Aorta (tissue), 5 donors: ENCODE results near the gene EOMES. TPM values are rescaled to one million over a fixed set of nuclear protein-coding genes. Genes with fewer than 3 reads are reported as not detected.

Experiments
- ATAC-seq: fragments of 200-7000 bp; cut with Tn5 transposase; one replicate; pipeline ENCODE4 v1.9.1; 2022; ENCODE audit warnings: moderate library complexity; ENCODE audit not compliant: low FRiP score
- DNase-seq, 2 donors: peaks; one replicate each; pipeline ENCODE4 v3.0.0-alpha.2; 2020
- H3K27ac ChIP-seq, 2 donors: one replicate each; pipeline ENCODE4 v1.5.1; 2013; ENCODE audit warnings: low read length in 2 of 2, mild to moderate bottlenecking in 2 of 2, moderate library complexity in 2 of 2, control low read depth in 1 of 2, inconsistent platforms in 1 of 2, low read depth in 1 of 2
- H3K27me3 ChIP-seq, 2 donors: one replicate each; pipeline ENCODE4 v1.6.1; 2013; ENCODE audit warnings: control low read depth in 1 of 2, low read length in 1 of 2, mild to moderate bottlenecking in 1 of 2, moderate library complexity in 1 of 2; ENCODE audit not compliant: insufficient read depth in 2 of 2, control insufficient read depth in 1 of 2
- H3K36me3 ChIP-seq, 2 donors: one replicate each; pipeline ENCODE4 v1.6.1; 2013; ENCODE audit warnings: control low read depth in 1 of 2, low read length in 1 of 2, mild to moderate bottlenecking in 1 of 2; ENCODE audit not compliant: insufficient read depth in 2 of 2, control insufficient read depth in 1 of 2
- H3K4me1 ChIP-seq, 2 donors: one replicate each; pipeline ENCODE4 v1.6.1; 2013; ENCODE audit warnings: low read length in 2 of 2, control low read depth in 1 of 2, mild to moderate bottlenecking in 1 of 2, moderate library complexity in 1 of 2; ENCODE audit not compliant: insufficient read depth in 2 of 2, control insufficient read depth in 1 of 2
- H3K4me3 ChIP-seq, 2 donors: one replicate each; pipeline ENCODE4 v1.5.1; 2013; ENCODE audit warnings: low read length in 2 of 2, control low read depth in 1 of 2, mild to moderate bottlenecking in 1 of 2
- H3K9me3 ChIP-seq: one replicate; pipeline ENCODE4 v1.6.1; 2013; ENCODE audit warnings: mild to moderate bottlenecking, low read length; ENCODE audit not compliant: control insufficient read depth
- WGBS, 2 donors: extraction: QIAGEN DNeasy Blood & Tissue Kit; methylation state at CpG; one replicate each; pipeline ENCODE4 v1.1.7; 2013; 5-methylcytosine and 5-hydroxymethylcytosine counted together
- intact Hi-C, 2 donors: fragments of 100-400 bp; cut with DNase I; formaldehyde crosslinking; loops; one replicate each; pipeline versions ENCODE4 v1.14.2 to v1.15.0; 2022
- polyA plus RNA-seq, 2 donors: library from polyadenylated mRNA; stranded (reverse); fragments of 200-250 nt; gene quantifications; one replicate each; pipeline ENCODE4 v1.2.3, GENCODE V29; 2013
- total RNA-seq, 2 donors: library from RNA; stranded (reverse); fragmentation: NEBNext Ultra II Directional; extraction: Animal tissue kit (Norgen Biotek cat#: 25700); gene quantifications; one replicate each; pipeline ENCODE4 v1.2.1, GENCODE V29; 2021
- donor health status: healthy with polysubstance abuse.
- donor health status: Bipolar disorder and iron deficiency.
- donor health status: DM: no; HTN: no; CAD: no.
- donor health status: DM: no; HTN: no; CAD: no.
- donor health status: DM: yes; HTN: yes; CAD: no.

The EOMES gene
- total and polyA plus RNA-seq, 4 donors: 0.36 to 1.2 (median 0.60) TPM; not detected in 1

DNA sequence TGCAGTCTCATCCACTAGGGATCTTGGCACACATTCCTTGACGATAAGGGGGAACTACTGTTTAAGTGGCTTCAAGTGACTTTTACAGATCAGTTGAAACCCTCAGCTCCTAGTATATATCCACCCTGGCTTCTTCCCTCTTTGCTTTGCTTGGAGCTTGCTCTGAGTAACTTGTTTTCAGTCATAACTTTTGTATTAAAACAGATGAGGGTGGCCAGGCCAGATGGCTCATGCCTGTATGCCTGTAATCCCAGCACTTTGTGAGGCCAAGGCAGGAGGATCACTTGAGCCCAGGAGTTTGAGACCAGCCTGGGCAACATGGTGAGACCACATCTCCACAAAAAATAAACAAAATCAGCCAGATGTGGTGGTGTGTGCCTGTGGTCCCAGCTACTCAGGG is 42.4 kb downstream of the EOMES start:
- Histone ChIP-seq H3K27me3 (no peaks in the 10 kb centered on the region), H3K4me3 (no peak overlapping the region), H3K27ac (no peak overlapping the region), H3K9me3 (no peaks in the 10 kb centered on the region), H3K36me3 (no peaks in the 10 kb centered on the region), H3K4me1 (peaks cover 6 to 7% of the 10 kb centered on the region in 2 donors)
- intact Hi-C loops: loop anchor here (5.0 to 10.0 kb wide), 4 partner anchors 37 to 365 kb away; partner anchors contain the start of genes NEK10 (in 1 of the 2) and SLC4A7 (in 1 of the 2)
- DNase-seq: no peak
- no peak for ATAC-seq
- 31 to 35% methylated on average over 1 of the region's 1 CpG for WGBS, 2 donors

DNA sequence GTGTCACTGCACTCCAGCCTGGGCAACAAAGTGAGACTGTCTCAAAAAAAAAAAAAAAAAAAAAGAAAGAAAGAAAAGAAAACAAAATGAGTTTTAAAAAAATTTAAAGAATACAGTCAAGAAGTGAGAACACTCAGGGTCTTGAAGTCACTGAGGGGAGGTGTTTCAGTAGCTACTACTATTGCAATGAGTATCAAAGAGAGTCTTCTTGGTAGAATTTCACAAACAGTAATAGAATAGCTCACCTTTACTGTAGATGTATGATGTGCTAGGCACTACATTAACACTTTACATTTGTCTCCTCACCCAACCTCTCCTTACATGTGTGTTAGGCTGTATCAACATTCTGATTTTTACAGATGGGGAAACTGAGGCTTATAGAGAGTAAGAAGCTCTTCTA is 43.9 kb downstream of the EOMES start:
- no peaks in the 10 kb centered on the region for H3K27me3 ChIP-seq
- H3K4me1 ChIP-seq: peaks cover 6 to 7% of the 10 kb centered on the region in 2 donors
- no peaks in the 10 kb centered on the region for H3K9me3 ChIP-seq
- ATAC-seq (no peak), DNase-seq (no peak)
- no peak overlapping the region for H3K27ac ChIP-seq
- no peak overlapping the region for H3K4me3 ChIP-seq
- H3K36me3 ChIP-seq: no peaks in the 10 kb centered on the region
- intact Hi-C loops: loop anchor here in 1 of 2 donors (5.0 to 10.0 kb wide), 3 partner anchors 36 to 313 kb away; partner anchors contain the start of genes NEK10 and SLC4A7

DNA sequence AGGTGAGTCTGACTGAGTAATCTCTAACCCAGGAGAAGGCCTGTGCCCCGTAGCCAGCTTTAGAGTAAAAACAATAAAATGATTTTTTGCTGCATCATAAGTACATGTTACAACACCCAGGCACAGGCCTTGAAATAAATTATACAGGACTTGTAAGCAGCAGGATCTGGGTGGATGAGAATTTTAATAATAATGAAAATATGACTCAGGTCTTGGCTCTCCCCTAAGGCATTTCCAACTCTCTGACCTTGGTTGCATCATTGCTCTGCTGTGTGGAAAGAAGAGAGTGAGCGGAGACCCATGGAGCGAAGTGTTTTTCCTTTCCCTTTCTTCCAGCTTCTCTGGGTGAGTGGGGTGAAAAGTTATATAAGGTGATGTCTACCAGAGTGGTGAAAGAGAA is 44.6 kb downstream of the EOMES start:
- Histone ChIP-seq H3K36me3 (no peaks in the 10 kb centered on the region), H3K4me1 (peaks cover 6 to 7% of the 10 kb centered on the region in 2 donors), H3K27me3 (no peaks in the 10 kb centered on the region), H3K4me3 (no peak overlapping the region), H3K9me3 (no peaks in the 10 kb centered on the region), H3K27ac (peak overlapping the region; percentile 22 to 57)
- ATAC-seq: peak; percentile 81
- intact Hi-C loops: loop anchor here in 1 of 2 donors (5.0 to 10.0 kb wide), 3 partner anchors 35 to 313 kb away; partner anchors contain the start of genes NEK10 and SLC4A7
- no peak for DNase-seq
- WGBS, 2 donors: 12 to 13% methylated on average over 3 of the region's 3 CpGs

DNA sequence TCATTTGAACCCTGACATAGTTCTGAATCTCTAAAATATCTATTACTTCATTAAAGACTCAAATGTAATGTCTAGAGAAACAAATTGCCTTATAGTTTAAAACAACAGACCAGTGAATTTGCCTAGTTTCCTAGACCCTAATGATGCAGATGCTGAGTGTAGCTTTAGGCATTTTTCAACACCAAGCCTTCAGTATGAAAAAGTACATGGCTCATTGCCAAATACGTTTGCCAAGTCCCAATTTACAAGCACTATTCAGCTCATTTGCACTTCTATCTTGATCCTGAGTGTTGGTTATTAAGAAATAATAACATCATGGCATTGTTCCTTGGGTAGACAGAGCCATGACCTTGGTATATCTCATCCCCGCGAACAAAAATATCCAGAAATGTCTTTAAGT is 46.8 kb downstream of the EOMES start:
- H3K27ac ChIP-seq: no peak overlapping the region
- 60 to 64% methylated on average over 3 of the region's 3 CpGs for WGBS, 2 donors
- ATAC-seq (no peak), DNase-seq (no peak)
- H3K27me3 ChIP-seq: no peaks in the 10 kb centered on the region
- no peak overlapping the region for H3K4me3 ChIP-seq
- H3K9me3 ChIP-seq: no peaks in the 10 kb centered on the region
- H3K4me1 ChIP-seq: peaks cover 6 to 7% of the 10 kb centered on the region in 2 donors
- H3K36me3 ChIP-seq: no peaks in the 10 kb centered on the region
- intact Hi-C loops: loop anchor here in 1 of 2 donors (5.0 to 10.0 kb wide), 3 partner anchors 33 to 310 kb away; partner anchors contain the start of genes NEK10 and SLC4A7

DNA sequence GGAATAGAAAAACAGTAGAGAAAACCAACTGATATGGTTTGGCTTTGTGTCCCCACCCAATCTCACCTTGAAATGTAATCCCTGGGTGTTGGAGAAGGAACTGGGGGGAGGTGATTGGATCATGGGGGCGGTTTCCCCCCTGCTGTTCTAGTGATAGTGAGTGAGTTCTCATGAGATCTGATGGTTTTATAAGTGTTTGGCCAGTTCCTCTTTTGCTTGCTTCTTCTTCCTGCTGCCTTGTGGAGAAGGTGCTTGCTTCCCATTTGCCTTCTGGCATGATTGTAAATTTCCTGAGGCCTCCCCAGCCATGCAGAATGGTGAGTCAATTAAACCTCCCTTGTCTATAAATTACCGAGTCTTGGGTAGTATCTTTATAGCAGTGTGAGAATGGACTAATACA is 48.4 kb downstream of the EOMES start:
- ATAC-seq: no peak
- intact Hi-C loops: loop anchor here in 1 of 2 donors (10.0 kb wide), 1 partner anchor 309 kb away; the partner anchor contains the start of gene NEK10

DNA sequence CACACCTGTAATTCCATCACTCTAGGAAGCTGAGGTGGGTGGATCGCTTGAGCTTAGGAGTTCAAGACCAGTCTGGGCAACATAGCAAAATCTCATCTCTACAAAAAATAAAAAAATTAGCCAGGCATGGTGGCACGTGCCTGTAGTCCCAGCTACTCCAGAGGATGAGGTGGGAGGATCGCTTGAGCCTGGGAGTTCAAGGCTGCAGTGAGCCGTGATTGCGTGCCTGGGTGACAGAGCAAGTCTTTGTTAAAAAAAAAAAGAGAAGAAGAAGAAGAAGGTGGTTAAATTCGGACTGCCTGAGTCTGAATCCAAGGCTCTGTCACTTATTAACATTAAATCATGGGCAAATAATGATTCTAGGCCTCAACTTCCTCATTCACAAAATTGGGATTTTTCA is 51.0 kb downstream of the EOMES start:
- ATAC-seq (no peak), DNase-seq (no peak)
- WGBS, 2 donors: 95 to 96% methylated on average over 6 of the region's 6 CpGs
- no peaks in the 10 kb centered on the region for H3K9me3 ChIP-seq
- intact Hi-C loops: loop anchor here in 1 of 2 donors (10.0 kb wide), 1 partner anchor 306 kb away; the partner anchor contains the start of gene NEK10
- no peaks in the 10 kb centered on the region for H3K27me3 ChIP-seq
- H3K4me1 ChIP-seq: peaks cover 2% of the 10 kb centered on the region in 2 donors
- H3K4me3 ChIP-seq: no peak overlapping the region
- no peak overlapping the region for H3K27ac ChIP-seq
- no peaks in the 10 kb centered on the region for H3K36me3 ChIP-seq

More for the DNA sequence above, 48.4 kb downstream of the EOMES start:
- Histone ChIP-seq H3K36me3 (no peaks in the 10 kb centered on the region), H3K27me3 (no peaks in the 10 kb centered on the region), H3K4me1 (peaks cover 6 to 7% of the 10 kb centered on the region in 2 donors), H3K27ac (no peak overlapping the region), H3K4me3 (no peak overlapping the region), H3K9me3 (no peaks in the 10 kb centered on the region)
- DNase-seq: no peak
- 91 to 92% methylated on average over 2 of the region's 2 CpGs for WGBS, 2 donors

DNA sequence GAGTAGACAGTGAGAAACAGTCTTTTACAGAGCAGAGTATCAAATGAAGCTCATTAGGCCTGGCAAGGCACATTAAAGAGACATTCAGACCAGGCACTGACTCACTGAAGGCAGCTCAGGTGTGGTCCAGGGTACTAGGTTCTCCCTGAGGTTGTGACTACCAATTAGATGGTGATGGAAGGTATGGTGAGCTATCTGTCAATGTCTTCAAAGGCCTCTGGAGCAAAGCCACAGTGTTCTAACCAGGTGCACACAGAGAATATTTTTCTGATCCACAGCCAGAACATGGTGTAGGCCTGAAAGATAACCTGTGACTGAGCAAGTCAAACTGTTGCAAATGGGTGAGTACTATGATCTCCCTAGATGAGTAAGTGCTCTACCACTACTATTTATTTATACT is 51.5 kb downstream of the EOMES start:
- no peak for DNase-seq
- intact Hi-C loops: loop anchor here in 1 of 2 donors (10.0 kb wide), 1 partner anchor 306 kb away; the partner anchor contains the start of gene NEK10
- H3K36me3 ChIP-seq: no peaks in the 10 kb centered on the region
- no peak overlapping the region for H3K27ac ChIP-seq
- H3K4me1 ChIP-seq: no peaks in the 10 kb centered on the region
- H3K4me3 ChIP-seq: no peak overlapping the region
- H3K9me3 ChIP-seq: no peaks in the 10 kb centered on the region
- no peaks in the 10 kb centered on the region for H3K27me3 ChIP-seq
- no peak for ATAC-seq

DNA sequence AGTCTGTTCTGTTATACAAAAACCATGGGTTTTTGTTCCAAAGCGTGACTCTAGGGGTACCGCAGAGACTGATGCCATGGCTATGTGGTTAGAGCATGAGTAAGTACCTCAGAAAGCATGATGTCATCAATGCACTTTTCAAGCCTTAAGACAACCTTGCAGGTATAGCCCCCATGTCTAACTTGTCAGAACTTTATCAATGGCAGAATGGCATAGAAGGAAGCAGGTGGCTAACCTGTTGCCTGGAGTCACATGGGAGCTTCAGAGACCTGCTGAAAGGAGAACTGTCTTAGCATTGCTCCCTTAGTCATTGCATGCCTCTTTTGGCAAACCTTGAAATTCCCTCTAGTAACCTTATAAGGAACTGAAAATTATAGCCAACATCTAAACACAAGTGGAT is 52.5 kb downstream of the EOMES start:
- Histone ChIP-seq H3K4me1 (no peaks in the 10 kb centered on the region), H3K9me3 (no peaks in the 10 kb centered on the region), H3K27ac (no peak overlapping the region), H3K36me3 (no peaks in the 10 kb centered on the region), H3K27me3 (no peaks in the 10 kb centered on the region), H3K4me3 (no peak overlapping the region)
- intact Hi-C loops: no loop called here
- WGBS, 2 donors: 94 to 96% methylated on average over 2 of the region's 2 CpGs
- DNase-seq: no peak
- no peak for ATAC-seq

DNA sequence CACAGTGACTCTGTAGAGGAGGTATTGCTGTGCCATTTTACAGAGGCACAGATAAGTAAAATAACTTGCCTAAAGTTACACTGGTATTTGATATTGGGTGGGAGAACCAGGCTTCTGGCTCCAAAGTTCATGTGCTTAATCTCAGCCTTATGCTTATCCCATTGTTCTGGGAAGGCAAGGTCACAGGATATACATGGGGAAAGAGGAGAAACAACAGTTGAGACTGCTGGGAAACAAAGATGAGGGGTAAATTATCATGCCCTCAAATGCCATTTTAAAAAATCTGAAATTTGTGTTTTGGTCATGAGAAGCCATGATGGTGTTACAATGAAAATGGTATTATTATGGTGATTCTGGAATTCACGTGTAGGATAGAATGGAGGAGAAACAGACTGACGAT is 54.4 kb downstream of the EOMES start:
- WGBS, 2 donors: 89 to 92% methylated on average over 2 of the region's 2 CpGs
- ATAC-seq: no peak
- H3K27ac ChIP-seq: no peak overlapping the region
- H3K36me3 ChIP-seq: no peaks in the 10 kb centered on the region
- H3K9me3 ChIP-seq: no peaks in the 10 kb centered on the region
- DNase-seq: no peak
- H3K4me3 ChIP-seq: no peak overlapping the region
- no peaks in the 10 kb centered on the region for H3K27me3 ChIP-seq
- H3K4me1 ChIP-seq: no peaks in the 10 kb centered on the region
- intact Hi-C loops: no loop called here
